SU-DHL-6 (cell line): ENCODE measurements around the gene KRTCAP2.

Experiments used
- CTCF ChIP-seq: fragments of 200-600 bp; sonication (generic); IDR thresholded peaks from one replicate; pipeline ENCODE4 v1.5.1; 2017; ENCODE audit warnings: antibody characterized with exemption, mild to moderate bottlenecking, low read length, moderate library complexity; ENCODE audit not compliant: insufficient read depth, poor library complexity, severe bottlenecking
- EZH2phosphoT487 ChIP-seq: fragments of 200-600 bp; sonication (generic), shearing (Covaris generic); conservative IDR thresholded peaks from 2 replicates; pipeline ENCODE4 v1.6.1; 2018; ENCODE audit warnings: mild to moderate bottlenecking, antibody characterized with exemption, low read length, moderate library complexity, mixed read lengths

GRCh38 chr1:155127967-155128754 is 44.9 kb downstream of the KRTCAP2 start:
- no peak for TF ChIP-seq CTCF
- no peak for TF ChIP-seq EZH2phosphoT487
